B cell (primary cell): ENCODE data around the gene MRS2.
"Not testable (repeated sequence)": the region's sequence is repeated elsewhere in the genome, so short reads cannot be mapped to it uniquely, and the experiment has no call there.

Source experiments
- EZH2 ChIP-seq: IDR thresholded peaks from 2 replicates; pipeline ENCODE4 v1.6.1; 2012; ENCODE audit warnings: borderline replicate concordance, low read depth, mild to moderate bottlenecking, moderate library complexity, low read length; ENCODE audit not compliant: insufficient read depth, poor library complexity, severe bottlenecking
- TF ChIP-seq, protein P1 (sequence below): fragments of 200-600 bp; IDR thresholded peaks from one replicate; pipeline ENCODE4 v1.8.0; 2022; ENCODE audit warnings: antibody characterized with exemption, mild to moderate bottlenecking

DNA sequence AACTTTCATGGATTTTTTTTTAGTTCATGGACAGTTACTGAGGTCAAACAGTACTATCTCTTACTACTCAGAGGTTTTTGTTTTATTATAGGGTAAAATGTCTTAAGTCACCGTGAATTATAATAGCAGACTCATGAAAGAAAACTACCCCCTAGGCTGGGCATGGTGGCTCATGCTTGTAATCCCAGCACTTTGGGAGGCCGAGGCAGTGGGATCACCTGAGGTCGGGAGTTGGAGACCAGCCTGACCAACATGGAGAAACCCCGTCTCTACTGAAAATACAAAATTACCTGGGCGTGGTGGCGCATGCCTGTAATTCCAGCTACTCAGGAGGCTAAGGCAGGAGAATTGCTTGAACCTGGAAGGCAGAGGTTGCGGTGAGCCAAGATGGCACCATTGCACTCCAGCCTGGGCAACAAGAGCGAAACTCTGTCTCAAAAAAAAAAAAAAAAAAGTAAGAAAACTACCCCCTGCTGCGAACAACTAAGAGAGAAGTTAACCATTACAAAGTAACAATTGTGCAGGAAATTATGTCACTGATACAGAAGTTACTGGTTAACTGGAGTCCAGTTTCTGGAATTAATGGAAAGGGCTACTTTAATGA, 19.7 kb upstream of the MRS2 start:
- TF ChIP-seq EZH2 = not testable (repeated sequence)
- TF ChIP-seq, protein P1, sequence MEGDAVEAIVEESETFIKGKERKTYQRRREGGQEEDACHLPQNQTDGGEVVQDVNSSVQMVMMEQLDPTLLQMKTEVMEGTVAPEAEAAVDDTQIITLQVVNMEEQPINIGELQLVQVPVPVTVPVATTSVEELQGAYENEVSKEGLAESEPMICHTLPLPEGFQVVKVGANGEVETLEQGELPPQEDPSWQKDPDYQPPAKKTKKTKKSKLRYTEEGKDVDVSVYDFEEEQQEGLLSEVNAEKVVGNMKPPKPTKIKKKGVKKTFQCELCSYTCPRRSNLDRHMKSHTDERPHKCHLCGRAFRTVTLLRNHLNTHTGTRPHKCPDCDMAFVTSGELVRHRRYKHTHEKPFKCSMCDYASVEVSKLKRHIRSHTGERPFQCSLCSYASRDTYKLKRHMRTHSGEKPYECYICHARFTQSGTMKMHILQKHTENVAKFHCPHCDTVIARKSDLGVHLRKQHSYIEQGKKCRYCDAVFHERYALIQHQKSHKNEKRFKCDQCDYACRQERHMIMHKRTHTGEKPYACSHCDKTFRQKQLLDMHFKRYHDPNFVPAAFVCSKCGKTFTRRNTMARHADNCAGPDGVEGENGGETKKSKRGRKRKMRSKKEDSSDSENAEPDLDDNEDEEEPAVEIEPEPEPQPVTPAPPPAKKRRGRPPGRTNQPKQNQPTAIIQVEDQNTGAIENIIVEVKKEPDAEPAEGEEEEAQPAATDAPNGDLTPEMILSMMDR = not testable (repeated sequence)
